Vagina (tissue), 2 donors: ENCODE measurements around the gene PRM3.

Source experiments
- POLR2AphosphoS5 ChIP-seq, 2 donors: sonication (generic); formaldehyde crosslinking; IDR thresholded peaks; one replicate each; pipeline ENCODE4 v1.9.0; 2017; ENCODE audit warnings: antibody characterized with exemption in 2 of 2, mild to moderate bottlenecking in 2 of 2, low read depth in 1 of 2; ENCODE audit not compliant: insufficient read depth in 1 of 2
- TF ChIP-seq, protein P1 (sequence below), 3 experiments: fragments of 450-650 bp in 2 of 3; fragments of 200-600 bp in 1 of 3; sonication (generic) in 1 of 3; IDR thresholded peaks; one replicate each; pipeline ENCODE4 v1.5.1; 2017 to 2019; ENCODE audit warnings: antibody characterized with exemption in 3 of 3, mild to moderate bottlenecking in 2 of 3, moderate library complexity in 2 of 3

DNA sequence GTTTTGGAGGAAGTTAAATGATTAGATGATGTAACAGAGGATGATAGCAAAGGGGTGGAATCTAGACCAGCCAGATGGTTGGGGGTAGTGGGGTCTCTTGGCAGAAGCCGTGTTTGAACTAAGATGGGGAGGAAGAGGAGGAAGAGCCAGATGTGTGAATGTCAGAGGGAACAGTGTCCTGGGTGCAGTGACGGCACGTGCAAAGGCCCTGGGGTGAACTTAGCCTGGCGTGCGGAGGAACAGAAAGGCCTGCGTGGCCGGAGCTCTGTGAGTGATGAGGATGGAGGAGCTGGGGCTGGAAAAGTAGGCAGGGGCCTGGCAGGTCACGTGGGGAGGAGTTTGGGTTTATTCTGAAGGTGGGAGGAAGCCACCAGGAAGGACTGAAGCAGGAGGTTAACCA is 45.4 kb upstream of the PRM3 start:
- TF ChIP-seq, protein P1, sequence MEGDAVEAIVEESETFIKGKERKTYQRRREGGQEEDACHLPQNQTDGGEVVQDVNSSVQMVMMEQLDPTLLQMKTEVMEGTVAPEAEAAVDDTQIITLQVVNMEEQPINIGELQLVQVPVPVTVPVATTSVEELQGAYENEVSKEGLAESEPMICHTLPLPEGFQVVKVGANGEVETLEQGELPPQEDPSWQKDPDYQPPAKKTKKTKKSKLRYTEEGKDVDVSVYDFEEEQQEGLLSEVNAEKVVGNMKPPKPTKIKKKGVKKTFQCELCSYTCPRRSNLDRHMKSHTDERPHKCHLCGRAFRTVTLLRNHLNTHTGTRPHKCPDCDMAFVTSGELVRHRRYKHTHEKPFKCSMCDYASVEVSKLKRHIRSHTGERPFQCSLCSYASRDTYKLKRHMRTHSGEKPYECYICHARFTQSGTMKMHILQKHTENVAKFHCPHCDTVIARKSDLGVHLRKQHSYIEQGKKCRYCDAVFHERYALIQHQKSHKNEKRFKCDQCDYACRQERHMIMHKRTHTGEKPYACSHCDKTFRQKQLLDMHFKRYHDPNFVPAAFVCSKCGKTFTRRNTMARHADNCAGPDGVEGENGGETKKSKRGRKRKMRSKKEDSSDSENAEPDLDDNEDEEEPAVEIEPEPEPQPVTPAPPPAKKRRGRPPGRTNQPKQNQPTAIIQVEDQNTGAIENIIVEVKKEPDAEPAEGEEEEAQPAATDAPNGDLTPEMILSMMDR (IDR thresholded peaks at IDR 0.05): no peak
- TF ChIP-seq POLR2AphosphoS5 (IDR thresholded peaks at IDR 0.05; ENCODE audit: insufficient read depth in 1 of 2, low read depth in 1 of 2): no peak
